Measurements from ENCODE around the gene VPS25.

DNA sequence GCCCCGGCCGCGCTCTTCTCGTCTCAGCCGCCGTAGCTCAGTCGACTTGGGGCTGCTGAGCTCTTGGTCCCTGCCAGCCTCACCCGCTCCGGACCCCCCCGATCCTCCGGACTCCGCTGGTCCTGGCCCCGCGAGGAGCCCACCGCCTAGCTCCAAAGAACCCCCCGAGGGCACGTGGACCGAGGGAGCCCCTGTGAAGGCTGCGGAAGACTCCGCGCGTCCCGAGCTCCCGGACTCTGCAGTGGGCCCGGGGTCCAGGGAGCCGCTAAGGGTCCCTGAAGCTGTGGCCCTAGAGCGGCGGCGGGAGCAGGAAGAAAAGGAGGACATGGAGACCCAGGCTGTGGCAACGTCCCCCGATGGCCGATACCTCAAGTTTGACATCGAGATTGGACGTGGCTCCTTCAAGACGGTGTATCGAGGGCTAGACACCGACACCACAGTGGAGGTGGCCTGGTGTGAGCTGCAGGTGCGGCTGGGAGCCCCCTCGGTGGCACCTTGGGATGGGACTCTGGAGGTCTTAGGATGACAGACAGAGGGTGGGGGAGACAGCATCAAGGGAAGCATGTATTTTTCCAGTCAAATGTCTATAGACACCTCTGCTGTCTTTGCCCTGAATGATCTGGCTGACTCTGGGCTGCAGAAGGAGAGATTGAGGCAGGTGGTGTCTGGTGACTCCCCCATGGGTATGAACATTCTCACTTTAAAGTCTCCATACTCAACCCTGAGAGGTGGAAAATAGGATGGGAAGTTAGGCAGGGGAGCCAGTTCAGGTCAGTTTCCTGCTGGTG, 7.8 kb downstream of the VPS25 start:
- TF ChIP-seq, protein P1, sequence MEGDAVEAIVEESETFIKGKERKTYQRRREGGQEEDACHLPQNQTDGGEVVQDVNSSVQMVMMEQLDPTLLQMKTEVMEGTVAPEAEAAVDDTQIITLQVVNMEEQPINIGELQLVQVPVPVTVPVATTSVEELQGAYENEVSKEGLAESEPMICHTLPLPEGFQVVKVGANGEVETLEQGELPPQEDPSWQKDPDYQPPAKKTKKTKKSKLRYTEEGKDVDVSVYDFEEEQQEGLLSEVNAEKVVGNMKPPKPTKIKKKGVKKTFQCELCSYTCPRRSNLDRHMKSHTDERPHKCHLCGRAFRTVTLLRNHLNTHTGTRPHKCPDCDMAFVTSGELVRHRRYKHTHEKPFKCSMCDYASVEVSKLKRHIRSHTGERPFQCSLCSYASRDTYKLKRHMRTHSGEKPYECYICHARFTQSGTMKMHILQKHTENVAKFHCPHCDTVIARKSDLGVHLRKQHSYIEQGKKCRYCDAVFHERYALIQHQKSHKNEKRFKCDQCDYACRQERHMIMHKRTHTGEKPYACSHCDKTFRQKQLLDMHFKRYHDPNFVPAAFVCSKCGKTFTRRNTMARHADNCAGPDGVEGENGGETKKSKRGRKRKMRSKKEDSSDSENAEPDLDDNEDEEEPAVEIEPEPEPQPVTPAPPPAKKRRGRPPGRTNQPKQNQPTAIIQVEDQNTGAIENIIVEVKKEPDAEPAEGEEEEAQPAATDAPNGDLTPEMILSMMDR (IDR thresholded peaks at IDR 0.05), result no peak
- TF ChIP-seq POLR2A (IDR thresholded peaks at IDR 0.05), result no peak

Measured in heart left ventricle (tissue), 13 donors.